ENCODE measurements around the gene SEMA5B.

GRCh38 chr3:123034120-123034519, 6.6 kb upstream of the SEMA5B start:
- no peak for TF ChIP-seq CTCF (IDR thresholded peaks at IDR 0.05; ENCODE audit: low read length)
- no peak for TF ChIP-seq EZH2 (optimal IDR thresholded peaks at IDR 0.05; ENCODE audit: low read depth, low read length)
- no peak for TF ChIP-seq EZH2phosphoT487 (IDR thresholded peaks at IDR 0.05; ENCODE audit: low read length)

Data from MM.1S (cell line).